GM19035 (cell line): ENCODE data around the gene DBI.
"Not testable (repeated sequence)": the region's sequence is repeated elsewhere in the genome, so short reads cannot be mapped to it uniquely, and the experiment has no call there.

Experiments
- ATAC-seq: cut with Tn5 transposase; IDR thresholded peaks from one replicate; pipeline ENCODE4 v1.9.1; 2021; ENCODE audit not compliant: unreplicated experiment

Gene DBI

GRCh38 chr2:119393971-119394748 is 27.4 kb downstream of the DBI start:
- ATAC-seq: no peak

DNA sequence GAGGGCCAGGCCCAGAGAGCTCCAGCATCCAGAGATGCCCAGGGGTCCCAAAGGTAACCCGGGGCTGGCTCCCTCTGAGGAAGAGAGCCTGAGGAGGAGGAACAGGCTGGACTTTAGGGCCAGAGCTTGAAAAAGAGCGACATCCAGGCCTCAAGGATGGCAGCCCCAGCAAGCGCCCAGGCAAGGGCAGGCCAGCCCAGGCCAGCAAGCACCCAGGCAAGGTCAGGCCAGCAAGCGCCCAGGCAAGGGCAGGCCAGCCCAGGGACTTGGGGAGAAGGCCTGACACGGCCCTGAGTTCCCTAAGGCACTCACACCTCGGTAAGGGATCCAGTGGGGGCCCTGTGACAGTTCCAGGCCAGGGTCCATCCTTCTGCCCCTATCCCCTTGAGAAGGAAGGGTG is 30.4 kb downstream of the DBI start:
- no peak for ATAC-seq

- no peak for ATAC-seq
Measured at GRCh38 chr2:119402106-119402505, 35.3 kb downstream of the DBI start.

DNA sequence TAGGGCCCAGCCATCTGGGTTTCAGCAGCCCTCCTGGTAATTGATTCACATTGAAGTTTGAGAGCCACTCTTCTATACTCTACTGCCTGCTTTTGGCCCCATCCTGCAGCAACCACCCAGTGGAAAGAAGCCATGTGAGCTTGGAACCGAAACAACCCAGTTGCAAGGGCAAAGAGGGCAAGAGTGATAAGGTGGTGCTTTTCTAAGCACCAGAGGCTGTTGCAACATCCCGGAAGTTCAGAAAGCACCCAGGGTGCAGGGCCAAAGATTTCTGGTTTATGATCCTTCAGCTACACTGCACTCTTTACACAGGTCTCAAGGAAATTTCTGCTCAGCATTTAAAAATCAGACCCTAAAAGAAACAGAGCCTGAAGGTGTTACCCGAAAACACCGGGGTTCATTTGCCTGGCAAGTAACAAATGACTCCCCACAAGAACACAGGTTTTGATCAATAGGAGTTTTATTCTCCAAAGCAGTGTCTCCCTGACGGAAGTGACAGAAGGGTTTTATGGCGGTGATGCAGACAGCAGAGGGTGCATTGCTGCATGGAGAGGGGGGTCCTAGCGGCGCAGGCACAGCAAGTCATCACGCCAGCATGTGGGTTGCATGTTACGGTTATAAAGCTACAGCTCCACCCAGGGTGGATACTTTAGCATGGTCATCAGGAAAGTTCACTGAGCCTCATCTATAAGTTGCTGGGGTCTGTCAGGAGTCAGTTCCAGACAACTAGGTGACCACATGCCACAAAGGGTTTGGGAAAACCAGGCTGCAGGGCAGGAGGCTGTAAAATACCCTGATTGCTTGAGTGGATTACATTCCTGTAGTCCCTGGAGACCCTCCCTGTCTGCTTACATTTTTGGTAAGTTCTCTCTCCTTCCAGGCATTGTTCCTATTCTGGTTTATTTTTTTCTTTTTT is 36.1 kb downstream of the DBI start:
- ATAC-seq: no peak

DNA sequence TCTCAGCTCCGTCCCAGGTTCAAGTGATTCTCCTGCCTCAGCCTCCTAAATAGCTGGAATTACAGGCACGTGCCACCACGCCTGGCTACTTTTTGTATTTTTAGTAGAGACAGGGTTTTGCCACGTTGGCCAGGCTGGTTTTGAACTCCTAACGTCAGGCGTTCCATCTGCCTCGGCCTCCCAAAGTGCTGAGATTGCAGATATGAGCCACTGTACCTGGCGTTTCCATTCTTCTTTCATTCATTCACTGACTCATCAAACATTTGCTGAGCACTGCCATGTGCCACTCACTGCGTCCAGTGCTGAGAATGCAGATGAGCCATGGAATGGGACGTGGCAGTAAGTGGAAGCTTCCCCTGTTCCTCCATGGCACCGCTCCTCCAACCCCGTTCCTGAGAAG is 36.8 kb downstream of the DBI start:
- not testable (repeated sequence) for ATAC-seq

GRCh38 chr2:119405151-119405550 is 38.4 kb downstream of the DBI start:
- no peak for ATAC-seq

- ATAC-seq: no peak
Measured at GRCh38 chr2:119407430-119408220, 40.8 kb downstream of the DBI start.

DNA sequence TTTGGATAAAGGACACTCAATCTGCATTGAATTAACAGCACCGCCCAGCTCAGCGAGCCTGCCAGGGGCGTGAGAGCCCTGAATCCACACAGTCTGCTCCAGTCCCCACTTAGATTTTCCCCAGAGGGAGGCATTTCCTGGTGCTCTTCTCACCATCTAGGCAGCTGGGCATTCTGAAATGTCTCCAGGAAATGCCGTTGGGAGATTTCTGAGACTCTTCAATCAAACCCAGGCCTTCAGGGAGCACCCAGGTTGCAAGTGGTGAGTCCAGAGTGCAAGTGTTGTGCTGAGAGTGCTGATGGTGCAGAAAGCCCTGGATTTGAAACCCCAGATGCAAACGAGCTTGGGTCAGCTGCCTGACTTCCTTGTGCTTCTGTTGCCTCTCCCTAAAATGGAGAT is 41.4 kb downstream of the DBI start:
- ATAC-seq: no peak

- no peak for ATAC-seq
Measured at GRCh38 chr2:119409506-119409905, 42.7 kb downstream of the DBI start.

DNA sequence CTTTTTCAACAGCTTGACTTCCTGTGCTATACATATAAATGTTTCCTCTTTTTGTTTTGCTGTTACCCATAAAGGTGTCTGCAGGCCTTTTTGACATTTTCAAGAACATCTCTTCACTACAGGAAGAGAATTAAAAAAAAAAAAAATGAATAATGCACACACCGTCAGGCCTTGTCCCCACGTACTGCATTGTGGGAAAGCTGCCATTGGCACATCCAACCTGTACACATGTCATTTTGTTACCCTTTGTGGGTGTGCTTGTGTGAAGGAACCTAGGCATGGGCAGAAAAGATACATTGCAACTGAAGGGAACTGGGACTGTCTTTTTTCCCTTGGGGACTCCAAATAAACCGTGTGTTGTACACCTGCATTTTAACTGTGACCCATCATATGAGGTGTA is 48.1 kb downstream of the DBI start:
- ATAC-seq: no peak

- no peak for ATAC-seq
Measured at GRCh38 chr2:119415630-119416029, 48.9 kb downstream of the DBI start.

DNA sequence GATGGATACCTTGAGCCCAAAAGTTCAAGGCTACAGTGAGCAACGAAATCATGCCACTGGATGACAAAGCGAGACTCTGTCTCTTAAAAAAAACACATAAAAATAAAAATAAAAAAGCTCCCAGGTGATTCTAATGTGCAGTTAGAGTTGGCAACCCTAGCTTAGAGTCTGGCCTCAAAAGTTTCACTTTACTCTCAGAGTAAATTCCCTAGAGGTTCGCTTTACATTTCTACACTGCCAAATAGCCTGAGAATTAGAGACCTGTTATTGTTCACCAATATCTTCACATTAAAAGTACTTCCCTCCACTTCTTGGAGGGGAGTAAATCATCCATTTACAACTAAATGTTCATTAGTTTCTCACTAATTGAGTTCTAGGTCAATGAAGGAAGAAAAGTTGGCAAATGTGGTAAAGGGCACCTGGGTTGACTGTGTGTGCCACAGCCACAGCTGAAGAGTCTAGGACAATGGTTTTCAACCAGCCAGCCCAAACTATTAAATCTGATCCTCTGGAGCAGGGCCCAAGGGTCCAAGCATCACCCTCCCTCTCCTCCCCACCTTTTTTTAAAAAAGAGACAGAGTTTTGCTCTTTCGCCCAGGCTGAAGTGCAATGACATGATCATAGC is 49.6 kb downstream of the DBI start:
- no peak for ATAC-seq

GRCh38 chr2:119417908-119418307 is 51.1 kb downstream of the DBI start:
- no peak for ATAC-seq

- ATAC-seq: no peak
Measured at GRCh38 chr2:119419065-119419464, 52.3 kb downstream of the DBI start.

DNA sequence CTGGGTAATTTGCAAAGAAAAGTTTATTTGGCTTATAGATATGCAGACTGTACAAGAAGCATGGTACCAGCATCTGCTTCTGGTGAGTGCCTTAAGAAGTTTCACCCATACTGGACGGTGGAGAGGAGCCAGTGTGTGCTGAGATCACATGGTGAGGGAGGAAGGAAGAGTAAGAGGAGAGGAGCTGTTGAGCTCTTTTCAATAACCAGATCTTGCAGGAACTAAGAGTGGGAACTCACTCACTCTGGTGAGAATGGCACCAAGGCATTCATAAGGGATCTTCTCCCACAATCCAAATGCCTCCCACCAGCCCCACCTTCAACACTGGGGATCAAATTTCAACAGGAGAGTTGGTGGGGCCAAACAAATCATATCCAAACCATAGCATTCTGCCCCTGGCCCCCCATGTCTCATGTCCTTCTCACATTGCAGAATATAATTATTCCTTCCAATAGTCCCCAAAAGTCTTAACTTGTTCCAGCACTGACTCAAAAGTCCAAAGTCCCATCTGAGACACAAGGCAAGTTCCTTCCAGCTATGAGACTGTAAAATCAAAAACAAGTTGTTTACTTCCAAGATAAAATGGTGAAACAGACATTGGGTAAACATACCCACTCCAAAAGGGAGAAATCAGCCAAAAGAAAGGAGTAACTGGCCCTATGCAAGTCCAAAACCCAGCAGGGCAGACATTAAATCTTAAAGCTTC is 53.2 kb downstream of the DBI start:
- ATAC-seq: no peak

DNA sequence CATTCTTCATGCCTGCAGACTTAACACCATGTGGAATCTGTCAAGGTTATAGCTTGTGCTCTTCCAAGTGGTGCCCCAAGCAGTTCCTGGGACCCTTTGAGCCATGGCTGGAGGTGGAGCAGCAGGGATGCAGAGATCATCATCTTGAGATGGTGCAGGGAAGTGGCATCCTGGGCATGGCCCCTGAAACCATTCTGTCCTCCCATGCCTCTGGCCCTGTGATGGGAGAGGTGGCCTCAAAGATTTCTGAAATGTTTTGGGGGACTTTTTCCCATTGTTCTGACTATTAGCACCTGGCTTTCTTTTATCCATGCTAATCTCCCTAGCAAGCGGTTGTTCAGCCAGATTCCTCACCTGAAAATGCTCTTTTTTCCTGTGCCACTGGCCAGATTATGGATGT is 54.5 kb downstream of the DBI start:
- no peak for ATAC-seq

- ATAC-seq: no peak
Measured at GRCh38 chr2:119421741-119422140, 55.0 kb downstream of the DBI start.
